GM12864 (cell line): ENCODE measurements around the gene ST8SIA1.

Experiments
- DNase-seq: peaks from one replicate; pipeline ENCODE4 v3.0.0-alpha.2; 2011; ENCODE audit warnings: low read depth
- H3K4me3 ChIP-seq: 2 replicates; pipeline ENCODE4 v1.5.1; 2011; ENCODE audit warnings: mild to moderate bottlenecking, low read depth, low read length, control low read depth
- CTCF ChIP-seq: IDR thresholded peaks from 2 replicates; pipeline ENCODE4 v1.5.1; 2011; ENCODE audit warnings: low read depth, mild to moderate bottlenecking, moderate library complexity, low read length, control low read depth, inconsistent platforms; ENCODE audit errors: missing control alignments

ST8SIA1 gene

GRCh38 chr12:22313286-22313962, 21.1 kb downstream of the ST8SIA1 start:
- no peak for TF ChIP-seq CTCF
- DNase-seq, result no peak
- no peak overlapping the region for H3K4me3 ChIP-seq

- no peak for DNase-seq
- H3K4me3 ChIP-seq, result no peak overlapping the region
- no peak for TF ChIP-seq CTCF
These were observed 22.2 kb downstream of the ST8SIA1 start for GRCh38 chr12:22312336-22312735.

GRCh38 chr12:22310709-22311108, 23.8 kb downstream of the ST8SIA1 start:
- H3K4me3 ChIP-seq, result no peak overlapping the region
- no peak for TF ChIP-seq CTCF

GRCh38 chr12:22310275-22310674, 24.2 kb downstream of the ST8SIA1 start:
- H3K4me3 ChIP-seq, result no peak overlapping the region
- no peak for TF ChIP-seq CTCF
- no peak for DNase-seq

More at GRCh38 chr12:22310709-22311108, 23.8 kb downstream of the ST8SIA1 start:
- DNase-seq, result no peak

- no peak for DNase-seq
- TF ChIP-seq CTCF, result no peak
- no peak overlapping the region for H3K4me3 ChIP-seq
These were observed 26.7 kb downstream of the ST8SIA1 start for GRCh38 chr12:22307811-22308210.

GRCh38 chr12:22306311-22306710, 28.2 kb downstream of the ST8SIA1 start:
- no peak for TF ChIP-seq CTCF
- DNase-seq, result no peak
- H3K4me3 ChIP-seq, result no peak overlapping the region

GRCh38 chr12:22304341-22304740, 30.2 kb downstream of the ST8SIA1 start:
- DNase-seq, result no peak
- no peak overlapping the region for H3K4me3 ChIP-seq
- TF ChIP-seq CTCF, result no peak
